Omental fat pad (tissue), 4 donors: ENCODE data around the gene LRGUK. TPM values are rescaled to one million over a fixed set of nuclear protein-coding genes. Genes with fewer than 3 reads are reported as not detected.
"Not testable (repeated sequence)": the region's sequence is repeated elsewhere in the genome, so short reads cannot be mapped to it uniquely, and the experiment has no call there.

Experiments used
- ATAC-seq: fragments of 150-250 bp; one replicate; pipeline ENCODE4 v1.9.1; 2016; ENCODE audit warnings: mild to moderate bottlenecking, moderate library complexity; ENCODE audit not compliant: low FRiP score
- DNase-seq: peaks from one replicate; pipeline ENCODE4 v3.0.0-alpha.2; 2019; ENCODE audit warnings: low spot score
- CTCF ChIP-seq, 3 donors: fragments of 450-650 bp; IDR thresholded peaks; one replicate each; pipeline ENCODE4 v1.5.1; 2016 to 2017; ENCODE audit warnings: antibody characterized with exemption in 3 of 3, mild to moderate bottlenecking in 3 of 3, moderate library complexity in 2 of 3
- total RNA-seq, 4 donors: library from RNA; depleted of rRNA; stranded (reverse); fragments of >200 nt; gene quantifications; one replicate each; pipeline ENCODE4 v1.1.0, GENCODE V29; 2016

Gene LRGUK
- total RNA-seq, 4 donors from 2014 or later = 0.16 to 1.2 (median 0.51) TPM

- TF ChIP-seq CTCF (IDR thresholded peaks at IDR 0.05) = no peak
- no peak for DNase-seq
- ATAC-seq = no peak
These were observed 157.8 kb downstream of the LRGUK start for GRCh38 chr7:134284952-134285351.

DNA sequence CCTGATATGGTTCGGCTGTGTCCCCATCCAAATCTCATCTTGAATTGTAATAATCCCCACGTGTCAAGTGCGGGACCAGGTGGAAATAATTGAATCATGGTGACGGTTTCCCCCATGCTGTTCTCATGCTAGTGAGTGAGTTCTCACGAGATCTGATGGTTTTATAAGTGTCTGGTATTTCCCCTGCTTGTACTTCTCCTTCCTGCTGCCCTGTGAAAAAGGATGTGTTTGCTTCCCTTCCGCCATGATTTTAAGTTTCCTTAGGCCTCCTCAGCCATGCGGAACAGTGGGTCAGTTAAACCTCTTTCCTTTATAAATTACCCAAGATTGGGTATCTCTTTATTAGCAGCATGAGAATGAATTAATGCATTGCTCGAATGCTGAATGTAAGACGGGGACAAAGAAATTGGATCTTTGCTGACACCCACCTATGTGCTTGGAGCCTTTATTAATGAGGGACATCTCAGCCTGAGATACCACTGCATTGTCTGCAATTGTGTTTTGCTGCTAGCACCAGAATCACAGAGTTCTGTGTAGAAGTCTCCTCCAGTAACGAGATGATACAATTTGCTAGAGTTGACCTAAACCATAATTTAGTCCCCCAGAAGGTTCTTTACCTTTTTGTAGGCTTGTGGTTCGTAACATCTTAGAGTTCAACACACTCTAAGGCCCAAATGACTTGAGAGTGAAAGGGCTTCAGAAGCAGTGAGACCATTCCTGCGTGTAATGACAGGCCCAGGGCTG lies 160.9 kb downstream of the LRGUK start:
- DNase-seq (no peak), ATAC-seq (no peak)
- no peak for TF ChIP-seq CTCF (IDR thresholded peaks at IDR 0.05)

DNA sequence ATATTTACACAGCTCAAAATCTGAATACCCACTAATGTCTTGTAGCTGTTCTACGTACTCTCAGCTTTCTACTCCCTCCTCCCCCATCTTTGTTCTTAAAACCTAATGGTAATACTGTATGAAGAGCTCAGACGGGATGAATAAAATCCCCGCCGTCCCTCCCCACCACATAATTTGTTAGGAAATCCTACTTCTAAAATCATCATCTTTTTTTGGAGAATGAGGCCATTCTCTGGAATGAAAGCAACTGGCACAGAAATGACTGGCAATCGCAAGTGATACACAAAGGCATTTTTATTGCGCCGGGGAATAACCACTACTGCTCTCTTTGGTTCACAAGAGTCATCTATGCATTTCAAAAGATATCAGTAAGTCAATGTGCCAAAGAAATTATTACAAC lies 162.3 kb downstream of the LRGUK start:
- ATAC-seq (peak; percentile 70), DNase-seq (no peak)
- no peak for TF ChIP-seq CTCF (IDR thresholded peaks at IDR 0.05)

GRCh38 chr7:134289841-134290240 lies 162.7 kb downstream of the LRGUK start:
- no peak for DNase-seq
- peak; percentile 38 for ATAC-seq
- TF ChIP-seq CTCF (IDR thresholded peaks at IDR 0.05) = no peak

GRCh38 chr7:134290286-134290685 lies 163.1 kb downstream of the LRGUK start:
- DNase-seq (no peak), ATAC-seq (peak; percentile 87)
- TF ChIP-seq CTCF (IDR thresholded peaks at IDR 0.05) = no peak

GRCh38 chr7:134293002-134293740 lies 166.0 kb downstream of the LRGUK start:
- no peak for DNase-seq
- ATAC-seq = no peak
- no peak for TF ChIP-seq CTCF (IDR thresholded peaks at IDR 0.05)

GRCh38 chr7:134295982-134296381 lies 168.8 kb downstream of the LRGUK start:
- ATAC-seq, DNase-seq: not testable (repeated sequence)
